Measurements from ENCODE around the gene BMPR1B.

The BMPR1B gene

GRCh38 chr4:95027905-95028618 lies 270.3 kb downstream of the BMPR1B start:
- TF ChIP-seq, protein P1, sequence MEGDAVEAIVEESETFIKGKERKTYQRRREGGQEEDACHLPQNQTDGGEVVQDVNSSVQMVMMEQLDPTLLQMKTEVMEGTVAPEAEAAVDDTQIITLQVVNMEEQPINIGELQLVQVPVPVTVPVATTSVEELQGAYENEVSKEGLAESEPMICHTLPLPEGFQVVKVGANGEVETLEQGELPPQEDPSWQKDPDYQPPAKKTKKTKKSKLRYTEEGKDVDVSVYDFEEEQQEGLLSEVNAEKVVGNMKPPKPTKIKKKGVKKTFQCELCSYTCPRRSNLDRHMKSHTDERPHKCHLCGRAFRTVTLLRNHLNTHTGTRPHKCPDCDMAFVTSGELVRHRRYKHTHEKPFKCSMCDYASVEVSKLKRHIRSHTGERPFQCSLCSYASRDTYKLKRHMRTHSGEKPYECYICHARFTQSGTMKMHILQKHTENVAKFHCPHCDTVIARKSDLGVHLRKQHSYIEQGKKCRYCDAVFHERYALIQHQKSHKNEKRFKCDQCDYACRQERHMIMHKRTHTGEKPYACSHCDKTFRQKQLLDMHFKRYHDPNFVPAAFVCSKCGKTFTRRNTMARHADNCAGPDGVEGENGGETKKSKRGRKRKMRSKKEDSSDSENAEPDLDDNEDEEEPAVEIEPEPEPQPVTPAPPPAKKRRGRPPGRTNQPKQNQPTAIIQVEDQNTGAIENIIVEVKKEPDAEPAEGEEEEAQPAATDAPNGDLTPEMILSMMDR (IDR thresholded peaks at IDR 0.05; ENCODE audit: low read depth, low read length), result no peak
- no peak overlapping the region for H3K4me3 ChIP-seq (replicated peaks in 1 of 2; ENCODE audit: low read depth in 2 of 2, low read length in 2 of 2)
- no peak for DNase-seq (ENCODE audit: low read depth in 2 of 2)

GRCh38 chr4:95038791-95039190 lies 281.0 kb downstream of the BMPR1B start:
- TF ChIP-seq, protein P1 (IDR thresholded peaks at IDR 0.05; ENCODE audit: low read depth, low read length), result no peak
- H3K4me3 ChIP-seq (replicated peaks in 1 of 2; ENCODE audit: low read depth in 2 of 2, low read length in 2 of 2), result no peak overlapping the region
- no peak for DNase-seq (ENCODE audit: low read depth in 2 of 2)

DNA sequence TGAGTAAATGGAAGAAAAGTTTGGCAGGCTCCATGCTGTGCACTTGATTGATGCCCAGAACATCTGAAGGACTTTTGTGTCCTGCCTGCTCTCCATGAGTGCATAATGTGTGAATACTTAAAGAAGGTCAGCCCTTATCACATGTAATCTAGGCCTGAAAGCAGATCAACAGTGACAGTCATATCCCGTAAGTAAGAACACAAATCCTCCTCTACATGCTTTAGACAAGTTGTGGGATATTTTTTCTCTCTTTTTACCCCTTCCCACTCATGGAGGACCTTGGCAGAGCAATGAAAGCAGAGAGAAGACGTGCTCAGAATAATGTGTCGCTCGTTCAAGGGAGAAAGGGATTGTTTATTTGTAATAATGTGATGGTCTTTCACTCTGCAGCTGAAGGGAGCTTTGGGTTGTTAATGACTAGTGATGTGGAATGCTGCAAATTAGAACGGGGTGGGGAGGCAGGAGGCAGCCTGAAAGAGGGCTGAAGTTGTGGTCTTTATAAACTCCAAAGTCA lies 286.6 kb downstream of the BMPR1B start:
- TF ChIP-seq, protein P1 (IDR thresholded peaks at IDR 0.05; ENCODE audit: low read depth, low read length), result no peak
- no peak for DNase-seq (ENCODE audit: low read depth in 2 of 2)
- no peak overlapping the region for H3K4me3 ChIP-seq (replicated peaks in 1 of 2; ENCODE audit: low read depth in 2 of 2, low read length in 2 of 2)

GRCh38 chr4:95045429-95045828 lies 287.7 kb downstream of the BMPR1B start:
- no peak overlapping the region for H3K4me3 ChIP-seq (replicated peaks in 1 of 2; ENCODE audit: low read depth in 2 of 2, low read length in 2 of 2)
- TF ChIP-seq, protein P1 (IDR thresholded peaks at IDR 0.05; ENCODE audit: low read depth, low read length), result no peak
- peak in 1 of 2 donors; percentile 56 for DNase-seq (ENCODE audit: low read depth in 2 of 2)

DNA sequence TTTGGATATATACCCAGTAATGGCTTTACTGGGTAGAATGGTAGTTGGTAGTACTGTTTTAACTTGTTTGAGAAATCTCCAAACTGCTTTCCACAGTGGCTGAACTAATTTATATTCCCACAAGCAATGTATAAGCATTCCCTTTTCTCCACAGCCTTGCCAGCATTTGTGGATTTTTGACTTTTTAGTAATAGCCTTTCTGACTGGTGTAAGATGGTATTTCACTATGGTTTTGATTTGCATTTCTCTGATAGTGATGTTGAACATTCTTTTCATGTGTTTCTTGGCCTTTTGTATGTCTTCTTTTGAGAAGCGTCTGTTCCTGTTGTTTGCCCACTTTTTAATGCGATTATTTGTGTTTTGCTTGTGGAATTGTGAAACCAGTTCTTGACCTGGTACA lies 290.5 kb downstream of the BMPR1B start:
- no peak overlapping the region for H3K4me3 ChIP-seq (replicated peaks in 1 of 2; ENCODE audit: low read depth in 2 of 2, low read length in 2 of 2)
- TF ChIP-seq, protein P1 (IDR thresholded peaks at IDR 0.05; ENCODE audit: low read depth, low read length), result no peak
- no peak for DNase-seq (ENCODE audit: low read depth in 2 of 2)

DNA sequence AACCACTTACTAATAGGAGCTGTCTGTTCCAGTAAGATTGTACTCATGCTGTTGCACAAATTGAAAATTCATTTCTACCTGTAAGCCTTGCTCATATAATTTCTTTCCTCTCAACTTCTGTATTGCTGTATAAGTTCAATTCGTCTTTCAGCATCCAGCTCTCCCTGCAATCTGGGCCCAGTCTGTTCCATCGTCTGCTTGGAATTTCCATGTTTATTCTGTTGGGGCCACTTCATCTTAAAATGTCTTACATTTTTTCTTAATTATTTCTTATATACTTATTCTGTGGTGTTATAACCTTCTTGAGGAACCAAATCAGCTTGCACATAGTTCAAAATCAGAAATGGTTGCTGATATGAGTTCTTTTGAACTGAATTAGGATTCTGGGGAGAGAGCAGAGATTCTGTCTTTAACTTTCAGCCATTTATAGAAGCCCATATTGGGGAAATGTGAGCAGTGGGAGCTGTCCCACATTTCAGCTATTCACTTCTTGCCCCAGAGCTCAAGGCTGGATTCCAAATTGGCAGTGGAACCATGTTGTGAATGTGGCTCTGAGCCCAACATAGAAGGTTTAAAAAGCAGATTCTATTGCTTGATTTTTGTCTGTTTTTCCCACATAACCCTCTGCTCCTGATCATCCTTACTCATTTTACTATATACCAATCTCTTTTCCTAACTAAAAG lies 291.9 kb downstream of the BMPR1B start:
- TF ChIP-seq, protein P1 (IDR thresholded peaks at IDR 0.05; ENCODE audit: low read depth, low read length), result no peak
- DNase-seq (ENCODE audit: low read depth in 2 of 2), result peak; percentile 13 to 61
- no peak overlapping the region for H3K4me3 ChIP-seq (replicated peaks in 1 of 2; ENCODE audit: low read depth in 2 of 2, low read length in 2 of 2)

Measured in cardiac fibroblast (primary cell).